Ecto neural progenitor cell (in vitro differentiated cells): ENCODE measurements around the gene RETREG2.

Experiments used
- DNase-seq: peaks from one replicate; pipeline ENCODE4 v3.0.0-alpha.2; 2018; ENCODE audit warnings: low spot score

RETREG2 gene

DNA sequence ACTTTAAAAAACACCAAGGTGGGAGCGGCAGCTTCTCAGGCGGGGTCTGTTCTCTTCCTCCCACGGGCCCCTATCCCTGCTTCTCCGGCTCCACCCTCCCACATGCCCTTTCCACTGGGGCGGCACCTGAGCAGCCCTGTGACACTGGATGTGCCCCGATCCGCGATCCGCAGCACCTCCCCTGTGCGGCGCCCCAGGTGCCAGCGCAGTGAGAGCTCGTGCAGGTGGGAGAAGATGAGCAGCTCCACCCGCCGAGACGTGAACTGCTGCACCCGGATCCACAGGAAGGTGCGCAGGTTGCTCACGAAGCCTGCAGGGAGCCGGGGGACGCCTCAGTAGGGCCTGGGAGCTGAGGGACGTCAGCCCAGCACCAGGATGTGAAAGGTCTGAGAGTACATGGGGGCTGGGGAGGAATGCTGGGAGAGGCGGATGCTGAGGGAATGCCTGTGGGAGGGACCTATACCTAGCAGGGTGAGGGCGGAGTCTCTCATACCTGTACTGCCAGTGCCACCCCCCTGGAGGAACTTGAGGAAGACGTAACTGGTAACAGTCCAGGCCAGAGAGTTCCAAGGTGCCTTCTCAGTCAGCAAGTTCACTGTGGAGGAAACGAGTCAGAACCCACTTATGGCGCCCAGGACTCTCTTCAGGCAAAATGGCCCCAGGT, 37.9 kb downstream of the RETREG2 start:
- DNase-seq = no peak

GRCh38 chr2:219216535-219216915, 38.5 kb downstream of the RETREG2 start:
- no peak for DNase-seq

- DNase-seq = peak; percentile 84
Observed at GRCh38 chr2:219218217-219218731, 40.2 kb downstream of the RETREG2 start.

DNA sequence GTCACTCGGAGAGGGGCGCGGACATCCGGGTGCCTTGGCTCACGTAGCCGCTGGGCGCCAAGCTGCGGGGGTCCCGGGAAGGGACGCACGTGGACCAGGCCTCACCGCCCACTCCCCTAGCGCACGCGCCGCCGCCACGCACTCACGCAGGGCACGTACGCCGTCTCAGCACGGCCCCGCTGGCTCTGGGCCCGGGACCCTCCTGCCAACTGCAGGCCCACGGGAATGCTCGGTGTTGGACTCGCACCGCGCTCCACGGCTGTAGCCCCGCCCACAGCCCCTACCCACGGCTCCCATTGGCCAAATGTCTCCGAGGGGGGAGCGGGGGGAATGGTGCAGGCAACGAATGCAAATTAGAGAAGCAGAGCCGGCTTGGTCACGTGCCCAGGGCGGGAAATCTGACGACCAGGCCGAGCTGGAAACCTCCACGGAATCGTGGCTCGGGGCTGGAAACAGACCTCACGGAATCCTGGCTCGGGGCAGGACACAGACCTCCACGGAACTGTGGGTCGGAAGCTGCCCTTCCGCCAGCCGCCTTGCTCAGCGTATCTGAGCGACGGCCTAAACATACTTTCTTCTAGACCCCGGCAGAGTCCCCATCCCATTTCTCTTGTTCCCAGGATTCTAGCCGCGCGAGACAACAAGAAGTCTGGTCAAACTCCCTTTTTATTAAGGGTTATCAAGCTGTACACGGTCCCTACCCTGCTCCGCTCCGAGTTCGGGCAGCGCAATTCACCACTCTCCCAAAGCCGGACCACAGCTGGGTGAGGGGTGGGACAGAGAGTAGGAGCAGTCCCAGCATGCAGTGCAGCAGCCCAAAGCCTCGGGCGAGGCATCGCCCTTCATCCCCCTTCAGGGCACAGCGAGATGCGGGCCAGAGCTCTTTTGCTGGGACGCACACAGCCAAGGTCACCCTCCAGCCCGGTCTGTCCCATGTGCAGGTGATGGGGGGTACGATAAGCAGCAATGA, 40.9 kb downstream of the RETREG2 start, which contains the start of gene ABCB6:
Gene ABCB6, minus strand, starts transcription at position 227 of the 970 bp plus-strand sequence. CDS start 285 bp downstream, outside the sequence.
- DNase-seq = peak; percentile 95

DNA sequence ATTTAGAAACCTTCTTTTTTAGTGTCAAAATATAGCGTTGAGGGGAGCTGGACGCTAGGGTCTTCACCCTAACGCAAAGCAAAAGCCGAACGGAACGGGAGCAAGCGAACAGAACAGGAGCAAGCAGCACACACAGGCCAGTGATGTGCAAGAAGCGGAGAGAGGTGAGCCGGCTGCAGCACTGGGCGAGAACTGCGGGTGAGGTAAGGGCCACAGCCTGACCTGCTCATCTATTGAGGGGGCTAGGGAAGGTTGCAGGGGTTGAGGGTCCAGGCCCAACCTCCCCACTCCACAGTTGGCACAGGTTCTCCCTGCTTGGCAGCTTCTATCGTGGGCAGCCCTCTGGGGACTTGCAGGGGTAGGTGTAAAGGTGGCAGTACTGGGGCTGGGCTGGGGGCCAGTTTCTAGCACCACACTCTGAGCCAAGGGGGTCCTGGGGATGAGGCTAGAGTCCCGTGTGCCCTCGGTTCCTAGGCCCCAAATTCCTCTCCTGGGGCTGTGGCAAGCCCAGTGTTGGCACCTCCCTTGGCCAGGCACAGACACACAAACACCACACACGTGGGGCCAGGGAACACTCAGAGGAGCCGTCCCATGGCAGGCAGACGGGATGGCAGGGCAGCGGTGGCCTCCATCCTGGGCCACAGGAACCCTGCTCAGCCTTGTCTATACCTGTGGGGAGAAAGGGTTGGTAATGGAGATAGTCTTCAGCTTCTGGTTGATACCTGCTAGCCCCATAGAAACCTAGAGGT, 41.9 kb downstream of the RETREG2 start:
- DNase-seq = no peak

- DNase-seq = no peak
Observed at GRCh38 chr2:219220652-219221402, 42.8 kb downstream of the RETREG2 start.

GRCh38 chr2:219221957-219222518, 44.0 kb downstream of the RETREG2 start:
- no peak for DNase-seq

- no peak for DNase-seq
Observed at GRCh38 chr2:219223831-219224610, 45.9 kb downstream of the RETREG2 start.

GRCh38 chr2:219225350-219225749, 47.3 kb downstream of the RETREG2 start:
- no peak for DNase-seq

DNA sequence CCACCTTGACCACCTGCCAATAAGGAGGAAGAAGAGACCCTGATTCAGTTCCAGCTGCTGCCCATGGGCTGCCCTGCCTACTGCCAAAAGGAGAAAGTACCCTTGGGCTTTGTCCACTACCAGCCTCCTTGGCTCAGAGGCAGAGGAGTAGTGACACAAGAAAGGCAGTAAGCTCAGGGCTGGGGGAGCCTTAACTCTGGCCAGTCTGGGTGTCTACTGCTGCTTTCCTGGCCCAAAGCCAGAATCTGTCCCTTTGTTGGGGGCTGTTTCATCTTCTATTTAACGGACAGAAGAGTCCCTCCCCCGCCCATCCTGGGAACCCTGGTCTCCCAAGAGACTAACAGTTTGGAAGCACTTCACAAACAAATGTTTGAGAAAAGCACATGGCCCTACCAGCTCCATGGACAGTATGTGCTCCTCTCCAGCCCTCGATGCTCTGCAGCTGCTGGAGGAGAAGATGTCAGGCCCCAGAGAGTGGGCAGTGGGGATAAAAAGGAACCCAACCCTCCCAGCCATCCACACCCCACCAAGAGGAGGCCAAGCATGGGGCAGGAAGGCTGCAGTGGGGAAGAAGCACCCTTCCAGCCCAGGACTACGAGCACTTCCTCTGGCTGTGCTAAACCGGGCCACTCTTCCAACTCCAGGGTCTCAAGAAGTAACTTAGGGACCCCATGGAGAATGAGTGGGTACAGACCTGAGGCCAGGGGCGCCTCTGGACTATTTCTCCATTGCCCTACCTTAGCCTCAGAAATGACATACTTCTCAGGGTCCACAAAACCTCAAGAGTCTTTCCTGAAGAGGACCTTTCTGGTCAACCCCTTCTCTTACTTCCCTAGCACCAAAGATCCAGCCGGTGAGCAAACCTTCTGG, 50.2 kb downstream of the RETREG2 start:
- no peak for DNase-seq

DNA sequence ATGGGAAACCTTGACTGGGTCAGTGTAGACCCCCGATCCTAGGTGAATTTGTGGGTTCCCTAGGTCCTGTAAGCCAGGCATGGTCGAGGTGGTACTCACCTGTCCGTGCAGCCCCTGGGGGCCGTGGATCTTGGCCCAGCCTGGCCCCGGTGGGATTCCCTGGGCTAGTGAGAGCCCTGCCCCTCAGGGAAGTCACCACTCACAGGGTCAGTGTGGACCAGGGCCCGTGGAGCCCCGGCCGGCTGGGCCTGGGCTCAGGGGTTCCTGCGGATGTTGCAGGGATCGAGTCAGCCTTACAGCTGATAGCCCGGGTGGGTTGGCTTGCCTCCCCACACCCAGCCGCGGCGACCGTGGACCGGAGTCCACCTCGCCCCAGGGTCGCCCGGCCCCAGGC, 50.8 kb downstream of the RETREG2 start:
- DNase-seq = no peak

DNA sequence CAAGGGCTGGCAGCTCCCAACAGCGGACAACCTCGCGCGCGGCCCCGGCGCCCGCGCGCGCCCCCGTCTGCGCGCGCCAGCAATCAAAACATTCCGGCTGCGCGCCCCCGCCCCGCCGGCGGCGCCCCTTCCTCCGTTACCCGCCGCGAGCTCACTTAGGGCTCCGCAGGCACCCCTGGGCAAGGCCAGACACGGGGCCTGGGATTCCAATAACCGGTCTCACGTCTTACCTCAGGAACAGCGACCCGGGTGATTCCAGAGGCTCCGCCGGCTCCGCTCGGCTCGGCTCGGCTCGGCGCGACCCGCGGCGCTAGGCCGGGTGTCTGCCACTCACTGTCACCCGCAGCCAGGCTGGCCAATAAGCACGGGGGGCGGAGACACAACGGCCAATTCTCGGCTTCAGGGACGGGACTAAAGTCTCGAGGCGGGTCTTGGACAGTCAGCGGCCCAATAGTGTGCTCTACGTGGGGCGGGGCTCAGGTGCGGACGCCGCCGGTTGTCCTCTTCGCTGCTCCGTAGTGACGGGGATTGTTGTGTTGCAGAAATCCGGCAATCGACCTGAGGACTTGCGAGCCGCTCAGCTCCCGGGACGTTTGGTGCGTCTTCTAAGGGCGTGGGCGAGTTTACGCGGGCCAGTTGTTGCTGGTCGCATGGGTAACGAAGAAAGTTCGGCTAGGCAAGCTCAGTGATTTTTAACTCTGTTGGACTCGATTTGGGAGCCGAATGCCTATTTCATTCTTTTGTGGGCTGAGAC, 51.4 kb downstream of the RETREG2 start, which contains the start of the genes ANKZF1 and ATG9A:
Gene ANKZF1, plus strand, starts transcription at position 502 of the 754 bp plus-strand sequence. CDS start 452 bp downstream, outside the sequence.
Gene ATG9A, minus strand, starts transcription at position 332 of the 754 bp plus-strand sequence. CDS start 1,612 bp downstream, outside the sequence.
- DNase-seq = peak; percentile 99

GRCh38 chr2:219230059-219230540, 52.0 kb downstream of the RETREG2 start:
- DNase-seq = peak; percentile 65

DNA sequence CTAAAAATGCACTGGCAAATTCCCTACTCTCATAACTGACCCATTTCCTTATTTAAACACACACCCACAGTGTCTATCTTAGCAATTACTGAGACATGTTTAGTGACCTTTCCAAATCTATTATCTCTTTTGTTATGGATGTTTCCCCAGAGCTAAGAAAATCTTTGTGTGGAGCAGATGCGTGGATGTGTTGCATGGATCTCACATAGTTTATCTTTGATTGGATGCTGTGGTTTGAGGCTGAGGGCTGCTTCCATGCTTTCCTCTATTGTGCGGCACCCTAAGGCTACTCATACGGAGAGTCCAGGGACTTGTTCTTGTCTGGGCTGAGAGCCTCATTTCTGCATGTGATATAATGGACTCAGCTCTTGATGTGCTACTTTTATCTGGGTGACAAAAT, 56.3 kb downstream of the RETREG2 start:
- DNase-seq = no peak
